ENCODE measurements around the gene NVL.

GRCh38 chr1:224203243-224204016 lies 126.5 kb downstream of the NVL start:
- no peak for TF ChIP-seq CTCF (conservative IDR thresholded peaks at IDR 0.05 in 1 of 2, IDR thresholded peaks at IDR 0.05 in 1 of 2; ENCODE audit: low read depth in 1 of 2, low read length in 2 of 2)
- TF ChIP-seq EZH2 (IDR thresholded peaks at IDR 0.05; ENCODE audit: low read length, missing control alignments): no peak
